HepG2 (cell line): ENCODE results near the gene PRKN. TPM values are rescaled to one million over a fixed set of nuclear protein-coding genes. Genes with fewer than 3 reads are reported as not detected.

Source experiments
- ATAC-seq: fragments of 200-7000 bp; cut with Tn5 transposase; 3 replicates; pipeline ENCODE4 v1.9.1; 2020; ENCODE audit warnings: mild to moderate bottlenecking, moderate library complexity
- BruUV-seq: library from RNA; stranded (reverse); fragments of 400-500 nt; replicated peaks from 2 replicates; lab custom pipeline; 2021; lab: Mats Ljungman, UMichigan
- CTCF ChIA-PET: fragments of 300-600 bp; formaldehyde crosslinking; extraction: SDS; loops from one replicate; lab custom pipeline; 2021; ENCODE audit warnings: low total read pairs, inconsistent platforms, low intra/inter-chr PET ratio; lab: Yijun Ruan, JAX
- POLR2A ChIA-PET: fragments of 350-600 bp; sonication (Branson Sonifier 250); formaldehyde crosslinking; loops from one replicate; lab custom pipeline; 2020; ENCODE audit warnings: antibody characterized with exemption, inconsistent platforms; lab: Yijun Ruan, JAX
- DNase-seq: peaks from one replicate; pipeline ENCODE4 v3.0.0-alpha.2; 2015; ENCODE audit warnings: low spot score
- FAIRE-seq: peaks from 3 replicates; lab custom pipeline; 2011; peaks lifted over from hg19 to GRCh38; lab: Jason Lieb, UNC
- H2AFZ ChIP-seq: one replicate; pipeline ENCODE4 v1.6.1; 2011; ENCODE audit warnings: low read length, inconsistent platforms
- H3K27ac ChIP-seq: fragments of 300-600 bp; 3 replicates; pipeline ENCODE4 v1.8.0; 2011; ENCODE audit warnings: mixed run types, mild to moderate bottlenecking, mixed read lengths, low read length, inconsistent platforms; ENCODE audit not compliant: insufficient read depth; ENCODE audit errors: extremely low read length
- H3K27me3 ChIP-seq, 2 experiments: fragments of 200-600 bp in 1 of 2; 2 replicates in 1 of 2; 3 replicates in 1 of 2; pipeline versions ENCODE4 v1.6.0 to v1.8.0; 2011; ENCODE audit warnings: low read length in 2 of 2, mild to moderate bottlenecking in 2 of 2, moderate library complexity in 2 of 2, inconsistent platforms in 1 of 2; ENCODE audit not compliant: insufficient read depth in 2 of 2, control insufficient read depth in 1 of 2
- H3K36me3 ChIP-seq, 2 experiments: fragments of 200-600 bp in 1 of 2; replicated peaks in 1 of 2; 2 replicates in 1 of 2; 3 replicates in 1 of 2; pipeline versions ENCODE4 v1.5.1 to v1.8.0; 2011; ENCODE audit warnings: low read length in 2 of 2, inconsistent platforms in 1 of 2; ENCODE audit not compliant: insufficient read depth in 2 of 2, control insufficient read depth in 1 of 2
- H3K4me1 ChIP-seq: 2 replicates; pipeline ENCODE4 v1.5.1; 2012; ENCODE audit warnings: low read length, inconsistent platforms; ENCODE audit not compliant: insufficient read depth
- H3K4me2 ChIP-seq: 2 replicates; pipeline ENCODE4 v1.6.0; 2011; ENCODE audit warnings: low read depth, low read length, inconsistent platforms
- H3K4me3 ChIP-seq, 3 experiments: fragments of 200-600 bp in 1 of 3; sonication (generic), shearing (Covaris generic) in 1 of 3; replicated peaks in 1 of 3; 2 replicates each; pipeline ENCODE4 v1.5.1; 2011 to 2016; ENCODE audit warnings: low read length in 3 of 3, inconsistent platforms in 2 of 3, low read depth in 2 of 3, mild to moderate bottlenecking in 2 of 3, control low read depth in 1 of 3, mixed read lengths in 1 of 3; ENCODE audit not compliant: insufficient read depth in 1 of 3
- H3K79me2 ChIP-seq: one replicate; pipeline ENCODE4 v1.6.1; 2011; ENCODE audit warnings: low read length, inconsistent platforms; ENCODE audit not compliant: insufficient read depth
- H3K9ac ChIP-seq: 2 replicates; pipeline ENCODE4 v1.6.0; 2011; ENCODE audit warnings: mild to moderate bottlenecking, low read depth, low read length, inconsistent platforms; ENCODE audit not compliant: insufficient read depth
- H3K9me3 ChIP-seq: 2 replicates; pipeline ENCODE4 v1.5.1; 2012; ENCODE audit warnings: mild to moderate bottlenecking, low read length
- H4K20me1 ChIP-seq: 2 replicates; pipeline ENCODE4 v1.6.0; 2011; ENCODE audit warnings: inconsistent platforms, mild to moderate bottlenecking, low read length, moderate library complexity; ENCODE audit not compliant: insufficient read depth
- CAMTA2 ChIP-seq: sonication (generic); formaldehyde crosslinking; IDR thresholded peaks from 2 replicates; pipeline ENCODE4 v1.4.0; 2020; ENCODE audit warnings: mild to moderate bottlenecking, missing genetic modification reagents, borderline replicate concordance
- IRF9 ChIP-seq: sonication (generic); formaldehyde crosslinking; IDR thresholded peaks from 2 replicates; pipeline ENCODE4 v1.8.0; 2022; ENCODE audit warnings: missing genetic modification reagents, mild to moderate bottlenecking, borderline replicate concordance
- JUN ChIP-seq: sonication (generic); formaldehyde crosslinking; IDR thresholded peaks from 2 replicates; pipeline ENCODE4 v1.4.0; 2020; ENCODE audit warnings: mild to moderate bottlenecking, missing genetic modification reagents
- MAX ChIP-seq: IDR thresholded peaks from 2 replicates; pipeline ENCODE4 v1.6.1; 2012; ENCODE audit warnings: inconsistent platforms
- MXD3 ChIP-seq: IDR thresholded peaks from 2 replicates; pipeline ENCODE4 v1.6.1; 2016; ENCODE audit warnings: mild to moderate bottlenecking, missing biosample characterization, missing genetic modification reagents
- PAWR ChIP-seq: sonication (generic); formaldehyde crosslinking; IDR thresholded peaks from 2 replicates; pipeline ENCODE4 v1.4.0; 2020; ENCODE audit warnings: missing genetic modification reagents, mild to moderate bottlenecking, borderline replicate concordance
- SETDB1 ChIP-seq: sonication (generic); formaldehyde crosslinking; IDR thresholded peaks from 2 replicates; pipeline ENCODE4 v1.5.1; 2020; ENCODE audit warnings: missing genetic modification reagents, mild to moderate bottlenecking, borderline replicate concordance
- SNAI1 ChIP-seq: sonication (generic); formaldehyde crosslinking; IDR thresholded peaks from 2 replicates; pipeline ENCODE4 v1.5.0; 2020; ENCODE audit warnings: mild to moderate bottlenecking, missing genetic modification reagents, borderline replicate concordance
- SOX6 ChIP-seq, 2 experiments: fragments of 450-650 bp in 1 of 2; sonication (generic) in 1 of 2; formaldehyde crosslinking in 1 of 2; IDR thresholded peaks; 2 replicates each; pipeline versions ENCODE4 v1.4.0 to v1.6.1; 2017 to 2020; ENCODE audit warnings: antibody characterized with exemption in 1 of 2, mild to moderate bottlenecking in 1 of 2, missing genetic modification reagents in 1 of 2
- SPEN ChIP-seq: sonication (generic); formaldehyde crosslinking; IDR thresholded peaks from 2 replicates; pipeline ENCODE4 v1.5.1; 2020; ENCODE audit warnings: low read depth, mild to moderate bottlenecking, missing genetic modification reagents
- TBP ChIP-seq: sonication (generic); formaldehyde crosslinking; IDR thresholded peaks from 2 replicates; pipeline ENCODE4 v1.5.0; 2020; ENCODE audit warnings: missing genetic modification reagents
- ZBTB1 ChIP-seq: sonication (generic); formaldehyde crosslinking; IDR thresholded peaks from 2 replicates; pipeline ENCODE4 v1.4.0; 2020; ENCODE audit warnings: missing genetic modification reagents, borderline replicate concordance
- ZBTB38 ChIP-seq: sonication (generic); formaldehyde crosslinking; IDR thresholded peaks from 2 replicates; pipeline ENCODE4 v1.5.1; 2020; ENCODE audit warnings: mild to moderate bottlenecking, missing genetic modification reagents
- ZC3H13 ChIP-seq: sonication (generic); formaldehyde crosslinking; IDR thresholded peaks from 2 replicates; pipeline ENCODE4 v1.8.1; 2023; ENCODE audit warnings: mild to moderate bottlenecking, missing genetic modification reagents, moderate library complexity
- ZNF331 ChIP-seq: sonication (generic); formaldehyde crosslinking; IDR thresholded peaks from 2 replicates; pipeline ENCODE4 v1.4.0; 2020; ENCODE audit warnings: missing genetic modification reagents
- ZNF546 ChIP-seq: sonication (generic); formaldehyde crosslinking; conservative IDR thresholded peaks from 2 replicates; pipeline ENCODE4 v1.8.1; 2023; ENCODE audit warnings: mild to moderate bottlenecking, missing genetic modification reagents
- ZNF605 ChIP-seq: sonication (generic); formaldehyde crosslinking; IDR thresholded peaks from 2 replicates; pipeline ENCODE4 v1.8.0; 2022; ENCODE audit warnings: mild to moderate bottlenecking, missing genetic modification reagents
- WGBS: methylation state at CpG from one replicate; pipeline ENCODE4 v1.1.6; 2017; ENCODE audit warnings: low lambda C conversion rate; 5-methylcytosine and 5-hydroxymethylcytosine counted together
- in situ Hi-C: cut with HindIII; loops from 2 replicates; pipeline ENCODE4 v1.10.0; 2017; ENCODE audit warnings: low pct_unique_long_range_greater_than_20kb; ENCODE audit not compliant: extremely low pct_ligation_motif_present
- intact Hi-C: fragments of 100-400 bp; cut with micrococcal nuclease; formaldehyde crosslinking; loops from one replicate; pipeline ENCODE4 v1.10.0; 2022; ENCODE audit not compliant: unreplicated experiment
- polyA plus RNA-seq, 8 experiments: library from polyadenylated mRNA; depleted of rRNA in 3 of 8; stranded (reverse) in 7 of 8; unstranded in 1 of 8; fragments of >200 nt; fragmentation: Illumina TruSeq in 4 of 8; extraction: Trizol in 4 of 8; gene quantifications; 2 replicates each; pipeline versions ENCODE4 v1.2.1 to v1.2.3, GENCODE V29; 2011 to 2016; ENCODE audit warnings: low read depth in 4 of 8, missing spikeins in 1 of 8, mixed read lengths in 1 of 8; ENCODE audit not compliant: insufficient read depth in 1 of 8
- total RNA-seq, 5 experiments: library from RNA; depleted of rRNA; stranded (reverse); fragments of >200 nt; fragmentation: Illumina TruSeq; extraction: Trizol; gene quantifications; 2 replicates each; pipeline ENCODE4 v1.2.3, GENCODE V29; 2016; ENCODE audit warnings: low read depth in 1 of 5

PRKN gene
- total and polyA plus RNA-seq, 2 of the 13 experiments (the other 11 are each of a cell fraction or from before 2014, with no cell fraction given): 0.31 to 0.44 TPM

- Histone ChIP-seq H3K36me3 (no peaks in the 10 kb centered on the region), H3K9me3 (no peaks in the 10 kb centered on the region), H4K20me1 (no peaks in the 10 kb centered on the region), H3K9ac (no peak overlapping the region), H3K4me1 (no peaks in the 10 kb centered on the region), H3K4me3 (no peak overlapping the region), H3K27ac (no peak overlapping the region), H3K27me3 (no peaks in the 10 kb centered on the region; a peak in 1 of 5 replicates), H3K79me2 (no peaks in the 10 kb centered on the region), H3K4me2 (no peak overlapping the region), H2AFZ (no peak overlapping the region)
- FAIRE-seq: no peak
- no TSS peak for BruUV-seq
- in situ Hi-C loops (no loop called here), intact Hi-C loops (no loop called here)
- ATAC-seq: no peak
- CTCF ChIA-PET: no interaction called here
- POLR2A ChIA-PET: no interaction called here
- 10% methylated on average over 7 of the region's 7 CpGs for WGBS
- no peak for DNase-seq
- TF ChIP-seq SPEN (CRISPR knock-in tag): no peak
- TF ChIP-seq ZNF605: no peak
- no peak for TF ChIP-seq TBP (CRISPR knock-in tag)
- no peak for TF ChIP-seq ZBTB38 (CRISPR knock-in tag)
- TF ChIP-seq JUN (CRISPR knock-in tag): no peak
- no peak for TF ChIP-seq SETDB1 (CRISPR knock-in tag)
- no peak for TF ChIP-seq ZNF546 (CRISPR knock-in tag)
- no peak for TF ChIP-seq ZBTB1 (CRISPR knock-in tag)
- no peak for TF ChIP-seq MXD3 (CRISPR knock-in tag)
- TF ChIP-seq IRF9 (CRISPR knock-in tag): no peak
- TF ChIP-seq PAWR (CRISPR knock-in tag): no peak
- TF ChIP-seq ZC3H13 (CRISPR knock-in tag): no peak
- TF ChIP-seq SOX6 (IDR thresholded peaks at IDR 0.05): no peak
- TF ChIP-seq SOX6 (CRISPR knock-in tag; IDR thresholded peaks at IDR 0.05): no peak
- no peak for TF ChIP-seq SNAI1 (CRISPR knock-in tag)
- no peak for TF ChIP-seq CAMTA2
- no peak for TF ChIP-seq MAX
- no peak for TF ChIP-seq ZNF331 (CRISPR knock-in tag)
Measured at GRCh38 chr6:161596807-161597520, 1130.6 kb downstream of the PRKN start.
